ENCODE measurements around the gene PPP2R3C. TPM values are rescaled to one million over a fixed set of nuclear protein-coding genes. Genes with fewer than 3 reads are reported as not detected.
"Not testable (repeated sequence)": the region's sequence is repeated elsewhere in the genome, so short reads cannot be mapped to it uniquely, and the experiment has no call there.

PPP2R3C gene
- 10 to 100 TPM; 33.3 to 38.6 TPM for total RNA-seq

DNA sequence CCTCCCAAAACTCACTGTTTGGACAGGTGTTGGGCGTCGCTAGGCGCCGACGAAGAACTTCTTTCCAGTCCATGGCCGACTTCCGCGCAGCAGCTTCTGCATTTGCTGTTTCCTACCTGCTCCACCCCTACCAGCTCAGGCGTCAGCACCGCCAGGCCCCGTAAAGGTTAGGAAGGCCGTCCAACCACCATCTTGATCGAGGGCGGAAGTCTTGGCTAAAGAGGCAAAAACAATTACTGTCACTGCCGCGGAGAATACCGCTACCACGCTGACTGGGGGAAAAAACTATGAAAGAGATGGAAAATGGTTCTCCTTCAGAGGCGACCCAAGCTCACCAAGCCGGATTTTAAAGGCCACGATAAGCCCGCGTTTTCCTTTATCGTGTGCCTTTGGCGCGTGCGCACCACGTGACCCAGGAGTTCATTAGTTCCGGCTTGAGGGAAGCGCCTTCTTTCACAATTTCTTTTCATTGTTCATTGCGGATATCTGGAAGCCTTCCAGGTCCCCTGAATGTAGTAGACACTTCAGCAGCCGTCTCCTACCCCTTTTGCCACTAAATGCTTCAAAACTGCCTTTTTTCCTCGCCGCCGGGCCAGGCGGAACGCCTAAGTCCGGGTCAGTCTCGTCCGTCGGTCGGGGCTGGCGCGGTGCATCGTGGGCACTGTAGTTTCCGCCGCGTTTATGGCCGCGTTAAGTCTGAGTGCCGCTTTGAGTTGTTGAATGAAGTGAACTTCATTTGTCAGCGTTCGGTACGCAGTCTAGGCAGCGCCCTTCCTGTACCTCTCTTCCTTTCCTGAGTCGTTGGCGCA, at the start of gene PPP2R3C, which contains the start of gene PRORP:
Gene PPP2R3C (minus strand): TSS at position 104 of the 809 bp plus-strand sequence. CDS start 31 bp downstream, at position 73.
Gene PRORP (plus strand): TSS at position 666 of the 809 bp plus-strand sequence. CDS start 694 bp downstream, outside the sequence.
- peaks cover 29% of the 10 kb centered on the region for H3K36me3 Mint-ChIP-seq (ENCODE audit: low read depth)
- H3K27me3 Mint-ChIP-seq (ENCODE audit: low read depth), result no peaks in the 10 kb centered on the region
- peak within 1 kb of the TSS; percentile 98 for H3K4me3 Mint-ChIP-seq
- peaks cover 55% of the 10 kb centered on the region for H3K4me1 Mint-ChIP-seq (ENCODE audit: low read depth)
- ChIA-PET POLR2A (interaction anchor here (0.6 to 3.7 kb wide), 12 partner anchors 12 to 704 kb away, joined by 3 to 34 read pairs (median 4); partner anchors contain the start of genes BRMS1L, FAM177A1, NFKBIA and PSMA6), CTCF (interaction anchor here (0.7 to 3.3 kb wide), 8 partner anchors 18 to 294 kb away, joined by 3 to 15 read pairs (median 4); partner anchors contain the start of genes FAM177A1 and NFKBIA)
- no peaks in the 10 kb centered on the region for H3K9me3 Mint-ChIP-seq (ENCODE audit: insufficient read depth)
- DNase-seq (peak; percentile 96), ATAC-seq (peak; percentile 90)
- peak within 1 kb of the TSS; percentile 99 for H3K27ac Mint-ChIP-seq

DNA sequence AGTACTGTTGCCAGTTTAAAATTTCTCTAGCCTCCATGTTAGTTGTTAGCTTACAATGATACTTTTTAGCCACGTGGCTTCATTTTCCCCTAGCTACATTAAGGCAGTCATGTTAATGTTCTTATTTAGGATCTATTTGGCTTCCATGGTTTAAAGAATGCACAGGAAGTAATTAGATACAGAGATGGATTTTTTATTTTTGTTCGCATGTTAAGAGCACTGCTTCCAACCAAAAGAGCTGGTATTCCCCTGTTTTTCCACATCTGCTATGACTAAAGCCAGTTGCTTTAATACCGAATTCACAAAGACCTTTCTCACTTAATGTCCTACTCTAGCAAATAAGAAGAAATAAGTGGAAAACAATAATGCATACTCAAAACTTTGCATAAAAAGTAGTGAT, 45.7 kb upstream of the PPP2R3C start:
- ATAC-seq (no peak), DNase-seq (no peak)
- CTCF ChIA-PET, result interaction anchor here (1.3 kb wide), 1 partner anchor 255 kb away, joined by 3 read pairs; no protein-coding TSS in a partner anchor
- H3K9me3 Mint-ChIP-seq (ENCODE audit: insufficient read depth), result no peaks in the 10 kb centered on the region
- no peak overlapping the region for H3K27ac Mint-ChIP-seq
- no peaks in the 10 kb centered on the region for H3K27me3 Mint-ChIP-seq (ENCODE audit: low read depth)
- H3K4me1 Mint-ChIP-seq (ENCODE audit: low read depth), result no peaks in the 10 kb centered on the region
- POLR2A ChIA-PET, result interaction anchor here (0.6 kb wide), 1 partner anchor 661 kb away, joined by 4 read pairs; no protein-coding TSS in a partner anchor
- H3K4me3 Mint-ChIP-seq, result no peak overlapping the region
- peaks cover 34% of the 10 kb centered on the region for H3K36me3 Mint-ChIP-seq (ENCODE audit: low read depth)

DNA sequence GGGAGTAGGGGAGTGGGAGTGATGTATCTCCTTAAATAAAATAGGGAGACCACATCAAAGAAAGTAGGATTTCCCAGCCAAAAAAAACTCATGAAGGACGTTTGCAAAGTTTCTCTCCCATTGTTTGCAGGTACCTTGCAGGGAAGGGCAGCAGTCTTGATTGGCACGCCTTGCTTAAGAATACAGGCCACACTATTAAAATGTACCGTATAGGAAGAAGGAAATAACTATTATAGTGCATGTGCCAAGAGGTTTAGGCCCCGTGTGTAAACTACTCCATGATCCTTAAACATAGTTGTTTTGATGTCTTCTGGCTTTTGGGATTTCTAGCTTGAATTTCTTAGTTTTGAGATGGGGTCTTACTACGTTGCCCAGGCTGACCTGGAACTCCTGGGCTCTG, 43.1 kb upstream of the PPP2R3C start:
- H3K36me3 Mint-ChIP-seq (ENCODE audit: low read depth), result peaks cover 30% of the 10 kb centered on the region
- no peak overlapping the region for H3K4me3 Mint-ChIP-seq

GRCh38 chr14:35163384-35163783, 41.6 kb upstream of the PPP2R3C start:
- CTCF ChIA-PET, result no interaction called here
- Mint-ChIP-seq H3K9me3 (ENCODE audit: insufficient read depth) (no peaks in the 10 kb centered on the region), H3K4me3 (no peak overlapping the region), H3K4me1 (ENCODE audit: low read depth) (peaks cover 17% of the 10 kb centered on the region), H3K27me3 (ENCODE audit: low read depth) (no peaks in the 10 kb centered on the region), H3K36me3 (ENCODE audit: low read depth) (peaks cover 30% of the 10 kb centered on the region), H3K27ac (no peak overlapping the region)
- ATAC-seq, result no peak
- POLR2A ChIA-PET, result no interaction called here
- no peak for DNase-seq

More for the DNA sequence above, 43.1 kb upstream of the PPP2R3C start:
- H3K27me3 Mint-ChIP-seq (ENCODE audit: low read depth), result no peaks in the 10 kb centered on the region
- ChIA-PET CTCF (no interaction called here), POLR2A (no interaction called here)
- no peak for DNase-seq
- no peak for ATAC-seq
- peaks cover 17% of the 10 kb centered on the region for H3K4me1 Mint-ChIP-seq (ENCODE audit: low read depth)
- H3K9me3 Mint-ChIP-seq (ENCODE audit: insufficient read depth), result no peaks in the 10 kb centered on the region
- no peak overlapping the region for H3K27ac Mint-ChIP-seq

GRCh38 chr14:35161231-35161630, 39.4 kb upstream of the PPP2R3C start:
- H3K4me1 Mint-ChIP-seq (ENCODE audit: low read depth), result peaks cover 21% of the 10 kb centered on the region
- no peaks in the 10 kb centered on the region for H3K27me3 Mint-ChIP-seq (ENCODE audit: low read depth)
- H3K9me3 Mint-ChIP-seq (ENCODE audit: insufficient read depth), result no peaks in the 10 kb centered on the region
- H3K36me3 Mint-ChIP-seq (ENCODE audit: low read depth), result peaks cover 20% of the 10 kb centered on the region
- peak; percentile 44 for ATAC-seq
- H3K4me3 Mint-ChIP-seq, result no peak overlapping the region
- no peak for DNase-seq
- no peak overlapping the region for H3K27ac Mint-ChIP-seq
- POLR2A ChIA-PET, result no interaction called here
- CTCF ChIA-PET, result interaction anchor here (1.2 to 1.4 kb wide), 2 partner anchors 20 to 172 kb away, joined by 3 to 7 read pairs; no protein-coding TSS in a partner anchor

- H3K36me3 Mint-ChIP-seq (ENCODE audit: low read depth), result peaks cover 20% of the 10 kb centered on the region
- no peak overlapping the region for H3K4me3 Mint-ChIP-seq
- ATAC-seq (no peak), DNase-seq (no peak)
- H3K27me3 Mint-ChIP-seq (ENCODE audit: low read depth), result no peaks in the 10 kb centered on the region
- no peaks in the 10 kb centered on the region for H3K9me3 Mint-ChIP-seq (ENCODE audit: insufficient read depth)
- ChIA-PET CTCF (interaction anchor here (0.9 kb wide), 1 partner anchor 208 kb away, joined by 4 read pairs; no protein-coding TSS in a partner anchor), POLR2A (interaction anchor here (0.8 kb wide), 1 partner anchor 126 kb away, joined by 3 read pairs; no protein-coding TSS in a partner anchor)
- peaks cover 27% of the 10 kb centered on the region for H3K4me1 Mint-ChIP-seq (ENCODE audit: low read depth)
- H3K27ac Mint-ChIP-seq, result no peak overlapping the region
Measured at GRCh38 chr14:35159742-35160409, 38.1 kb upstream of the PPP2R3C start.

DNA sequence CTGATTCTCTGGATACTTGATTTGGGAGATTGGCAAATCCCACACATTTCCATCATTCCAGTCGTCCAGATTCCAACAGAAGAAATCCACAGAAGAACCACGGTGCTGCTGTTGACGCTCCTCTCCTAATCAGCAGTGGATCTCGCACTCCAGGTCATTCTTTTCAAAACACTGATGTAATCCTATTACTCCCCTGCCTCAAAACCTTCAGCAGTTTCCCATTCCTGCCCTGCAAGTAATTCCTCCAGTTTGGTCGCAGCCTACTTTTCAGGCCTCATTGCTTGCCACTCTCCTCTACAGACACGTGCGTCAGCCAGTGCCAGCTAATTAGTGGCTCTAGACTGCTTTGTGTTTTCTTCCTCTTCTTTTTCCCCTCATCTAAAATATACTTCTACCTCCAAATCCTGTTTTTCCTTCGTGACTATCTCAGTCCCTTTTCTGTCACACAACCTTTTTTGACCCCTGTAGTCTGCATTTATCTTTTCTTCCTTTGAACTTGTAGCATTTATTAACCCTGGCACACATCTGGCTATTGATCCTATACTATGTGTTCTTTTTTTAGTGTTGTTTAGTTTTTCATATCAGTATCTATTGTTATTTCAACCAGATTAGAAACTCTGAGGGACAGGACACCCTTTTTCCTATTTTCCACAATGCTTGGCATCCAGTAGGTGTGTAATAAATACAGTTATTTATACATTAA, 37.3 kb upstream of the PPP2R3C start:
- H3K4me3 Mint-ChIP-seq, result no peak overlapping the region
- peaks cover 20% of the 10 kb centered on the region for H3K36me3 Mint-ChIP-seq (ENCODE audit: low read depth)
- ATAC-seq (no peak), DNase-seq (no peak)
- no peaks in the 10 kb centered on the region for H3K9me3 Mint-ChIP-seq (ENCODE audit: insufficient read depth)
- H3K27me3 Mint-ChIP-seq (ENCODE audit: low read depth), result no peaks in the 10 kb centered on the region
- POLR2A ChIA-PET, result no interaction called here
- H3K4me1 Mint-ChIP-seq (ENCODE audit: low read depth), result peaks cover 30% of the 10 kb centered on the region
- no peak overlapping the region for H3K27ac Mint-ChIP-seq
- CTCF ChIA-PET, result interaction anchor here (0.9 to 1.1 kb wide), 2 partner anchors 253 to 254 kb away, joined by 3 read pairs; no protein-coding TSS in a partner anchor

DNA sequence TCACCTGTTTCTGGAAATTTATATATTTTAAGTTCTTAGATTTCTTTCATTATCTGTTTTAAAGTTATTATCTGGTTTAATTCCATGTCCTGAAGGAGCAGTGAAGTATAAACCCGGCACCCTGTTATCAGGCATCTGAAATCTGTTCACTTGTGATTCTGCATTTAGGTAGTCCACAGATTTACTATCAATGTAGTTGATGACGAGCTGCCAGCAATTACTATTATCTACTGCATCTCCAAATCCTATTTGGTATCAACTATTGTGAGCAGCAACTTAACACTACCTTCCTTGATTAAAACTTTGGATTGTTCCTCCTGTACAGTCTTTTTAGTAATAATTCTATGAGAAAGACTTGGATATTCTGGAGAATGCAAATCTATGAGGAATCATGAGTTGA, 36.7 kb upstream of the PPP2R3C start:
- Mint-ChIP-seq H3K9me3 (ENCODE audit: insufficient read depth) (no peaks in the 10 kb centered on the region), H3K27ac (no peak overlapping the region), H3K4me3 (no peak overlapping the region), H3K36me3 (ENCODE audit: low read depth) (peaks cover 16% of the 10 kb centered on the region), H3K27me3 (ENCODE audit: low read depth) (no peaks in the 10 kb centered on the region), H3K4me1 (ENCODE audit: low read depth) (peaks cover 33% of the 10 kb centered on the region)
- ChIA-PET CTCF (interaction anchor here (0.9 to 1.2 kb wide), 3 partner anchors 13 to 255 kb away, joined by 3 read pairs; no protein-coding TSS in a partner anchor), POLR2A (interaction anchor here (1.5 kb wide), 1 partner anchor 246 kb away, joined by 3 read pairs; the partner anchor contains the start of gene NFKBIA)
- ATAC-seq (no peak), DNase-seq (no peak)

GRCh38 chr14:35155962-35156361, 34.2 kb upstream of the PPP2R3C start:
- Mint-ChIP-seq H3K27me3 (ENCODE audit: low read depth) (no peaks in the 10 kb centered on the region), H3K27ac (peak overlapping the region; percentile 37), H3K9me3 (ENCODE audit: insufficient read depth) (no peaks in the 10 kb centered on the region), H3K4me1 (ENCODE audit: low read depth) (peaks cover 24% of the 10 kb centered on the region), H3K36me3 (ENCODE audit: low read depth) (peaks cover 20% of the 10 kb centered on the region), H3K4me3 (no peak overlapping the region)
- POLR2A ChIA-PET, result interaction anchor here (0.7 kb wide), 1 partner anchor 173 kb away, joined by 4 read pairs; no protein-coding TSS in a partner anchor
- CTCF ChIA-PET, result interaction anchor here (0.7 to 2.2 kb wide), 3 partner anchors 15 to 59 kb away, joined by 4 to 9 read pairs (median 6); no protein-coding TSS in a partner anchor
- no peak for ATAC-seq
- DNase-seq, result no peak

GRCh38 chr14:35154016-35154415, 32.2 kb upstream of the PPP2R3C start:
- no peak overlapping the region for H3K27ac Mint-ChIP-seq
- H3K9me3 Mint-ChIP-seq (ENCODE audit: insufficient read depth), result no peaks in the 10 kb centered on the region
- ATAC-seq (no peak), DNase-seq (no peak)
- H3K36me3 Mint-ChIP-seq (ENCODE audit: low read depth), result peaks cover 15% of the 10 kb centered on the region
- no peak overlapping the region for H3K4me3 Mint-ChIP-seq
- ChIA-PET POLR2A (interaction anchor here (1.1 kb wide), 1 partner anchor 250 kb away, joined by 5 read pairs; the partner anchor contains the start of gene NFKBIA), CTCF (interaction anchor here (0.6 to 1.9 kb wide), 8 partner anchors 9 to 268 kb away, joined by 3 to 8 read pairs (median 4); partner anchors contain the start of gene NFKBIA)
- H3K27me3 Mint-ChIP-seq (ENCODE audit: low read depth), result no peaks in the 10 kb centered on the region
- peaks cover 17% of the 10 kb centered on the region for H3K4me1 Mint-ChIP-seq (ENCODE audit: low read depth)

GRCh38 chr14:35152531-35152930, 30.7 kb upstream of the PPP2R3C start:
- DNase-seq; POLR2A ChIA-PET; H3K4me3 Mint-ChIP-seq; ATAC-seq; H3K27ac Mint-ChIP-seq; H3K27me3 Mint-ChIP-seq (ENCODE audit: low read depth); CTCF ChIA-PET; H3K9me3 Mint-ChIP-seq (ENCODE audit: insufficient read depth): not testable (repeated sequence)
- Mint-ChIP-seq H3K36me3 (ENCODE audit: low read depth) (peaks cover 21% of the 10 kb centered on the region), H3K4me1 (ENCODE audit: low read depth) (peaks cover 17% of the 10 kb centered on the region)
